Vagina (tissue), 2 donors: ENCODE data around the gene ADGRG3. TPM values are rescaled to one million over a fixed set of nuclear protein-coding genes. Genes with fewer than 3 reads are reported as not detected.

Experiments used
- DNase-seq, 2 donors: peaks; one replicate each; pipeline ENCODE4 v3.0.0-alpha.2; 2017; ENCODE audit errors: extremely low spot score in 2 of 2
- H3K27ac ChIP-seq: fragments of 200-600 bp; sonication (generic); one replicate; pipeline ENCODE4 v1.5.1; 2019
- H3K27me3 ChIP-seq: fragments of 200-600 bp; sonication (generic); one replicate; pipeline ENCODE4 v1.5.1; 2019
- H3K36me3 ChIP-seq, 2 donors: fragments of 200-600 bp; sonication (generic); one replicate each; pipeline ENCODE4 v1.5.1; 2017 to 2019
- H3K4me1 ChIP-seq: fragments of 200-600 bp; sonication (generic); one replicate; pipeline ENCODE4 v1.5.1; 2019
- H3K4me3 ChIP-seq, 2 donors: fragments of 200-600 bp; sonication (generic); 1 replicate in 1 of 2; 2 replicates in 1 of 2; pipeline ENCODE4 v1.5.1; 2016 to 2019
- H3K9me3 ChIP-seq: fragments of 200-600 bp; sonication (generic); one replicate; pipeline ENCODE4 v1.5.1; 2019
- CTCF ChIP-seq, 3 experiments: fragments of 450-650 bp in 2 of 3; fragments of 200-600 bp in 1 of 3; sonication (generic) in 1 of 3; IDR thresholded peaks; one replicate each; pipeline ENCODE4 v1.5.1; 2017 to 2019; ENCODE audit warnings: antibody characterized with exemption in 3 of 3, mild to moderate bottlenecking in 2 of 3, moderate library complexity in 2 of 3
- POLR2A ChIP-seq, 2 donors: fragments of 450-650 bp; IDR thresholded peaks; one replicate each; pipeline ENCODE4 v1.6.1; 2017; ENCODE audit warnings: antibody characterized with exemption in 2 of 2, mild to moderate bottlenecking in 2 of 2, moderate library complexity in 2 of 2
- POLR2AphosphoS5 ChIP-seq, 2 donors: sonication (generic); formaldehyde crosslinking; IDR thresholded peaks; one replicate each; pipeline ENCODE4 v1.9.0; 2017; ENCODE audit warnings: antibody characterized with exemption in 2 of 2, mild to moderate bottlenecking in 2 of 2, low read depth in 1 of 2; ENCODE audit not compliant: insufficient read depth in 1 of 2
- intact Hi-C: fragments of 100-400 bp; cut with DNase I; formaldehyde crosslinking; loops from one replicate; pipeline ENCODE4 v1.15.1; 2023
- total RNA-seq: library from RNA; depleted of rRNA; stranded (reverse); fragments of >200 nt; gene quantifications from one replicate; pipeline ENCODE4 v1.2.3, GENCODE V29; 2016

ADGRG3 gene
- total RNA-seq, 1 donor from 2014 or later = 10.3 TPM

- Histone ChIP-seq H3K4me3 (no peak overlapping the region), H3K27me3 (no peaks in the 10 kb centered on the region), H3K36me3 (no peaks in the 10 kb centered on the region), H3K27ac (no peak overlapping the region), H3K4me1 (no peaks in the 10 kb centered on the region), H3K9me3 (no peaks in the 10 kb centered on the region)
- no peak for TF ChIP-seq CTCF (IDR thresholded peaks at IDR 0.05)
- TF ChIP-seq POLR2A (IDR thresholded peaks at IDR 0.05) = no peak
- no peak for TF ChIP-seq POLR2AphosphoS5 (IDR thresholded peaks at IDR 0.05; ENCODE audit: insufficient read depth in 1 of 2, low read depth in 1 of 2)
- intact Hi-C loops = no loop called here
- DNase-seq = no peak
Measured at GRCh38 chr16:57721356-57722209, 53.5 kb downstream of the ADGRG3 start.

DNA sequence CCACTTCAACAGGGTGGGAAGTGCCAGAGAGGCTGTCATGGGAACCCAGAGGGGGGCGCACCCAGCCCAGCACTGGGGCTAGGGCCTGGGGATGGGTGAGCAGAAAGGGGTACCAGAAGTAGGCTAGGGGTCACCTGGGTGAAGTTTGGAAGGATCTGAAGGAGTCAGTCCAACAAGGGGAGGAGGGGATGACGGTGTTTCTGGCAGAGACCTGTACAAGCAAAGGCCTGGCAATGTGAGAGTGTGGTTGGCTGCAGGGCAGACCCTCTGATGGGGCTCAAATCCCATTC is 54.0 kb downstream of the ADGRG3 start:
- H3K36me3 ChIP-seq = no peaks in the 10 kb centered on the region
- no peak for DNase-seq
- TF ChIP-seq CTCF (IDR thresholded peaks at IDR 0.05) (no peak), POLR2AphosphoS5 (IDR thresholded peaks at IDR 0.05; ENCODE audit: insufficient read depth in 1 of 2, low read depth in 1 of 2) (no peak), POLR2A (IDR thresholded peaks at IDR 0.05) (no peak)
- no peak overlapping the region for H3K27ac ChIP-seq
- H3K4me3 ChIP-seq = no peak overlapping the region
- intact Hi-C loops = no loop called here
- no peaks in the 10 kb centered on the region for H3K27me3 ChIP-seq
- H3K4me1 ChIP-seq = no peaks in the 10 kb centered on the region
- H3K9me3 ChIP-seq = no peaks in the 10 kb centered on the region

- intact Hi-C loops = no loop called here
- H3K36me3 ChIP-seq = no peaks in the 10 kb centered on the region
- no peaks in the 10 kb centered on the region for H3K9me3 ChIP-seq
- H3K4me1 ChIP-seq = no peaks in the 10 kb centered on the region
- no peak overlapping the region for H3K27ac ChIP-seq
- H3K27me3 ChIP-seq = no peaks in the 10 kb centered on the region
- no peak for DNase-seq
- TF ChIP-seq POLR2A (IDR thresholded peaks at IDR 0.05) (no peak), CTCF (IDR thresholded peaks at IDR 0.05) (no peak), POLR2AphosphoS5 (IDR thresholded peaks at IDR 0.05; ENCODE audit: insufficient read depth in 1 of 2, low read depth in 1 of 2) (no peak)
- no peak overlapping the region for H3K4me3 ChIP-seq
Measured at GRCh38 chr16:57722651-57723050, 54.5 kb downstream of the ADGRG3 start.

DNA sequence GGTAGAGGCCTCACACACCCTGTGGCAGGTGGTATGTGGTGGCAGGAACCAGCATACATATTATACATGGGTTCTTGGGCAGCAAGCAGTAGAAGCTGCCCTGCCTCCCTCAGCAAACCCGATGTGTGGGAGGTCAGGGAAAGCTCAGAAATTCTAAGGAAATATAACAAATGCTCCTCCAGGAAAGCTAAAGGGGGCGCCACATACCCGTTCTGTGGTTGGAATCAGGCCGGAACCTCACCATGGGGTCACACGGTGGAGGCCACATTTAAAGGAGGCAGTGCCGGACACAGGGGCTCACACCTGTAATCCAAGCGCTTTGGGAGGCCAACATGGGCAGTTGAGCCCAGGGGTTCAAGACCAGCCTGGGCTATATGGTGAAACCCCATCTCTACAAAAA is 55.1 kb downstream of the ADGRG3 start:
- no peak for DNase-seq
- intact Hi-C loops = no loop called here
- no peak overlapping the region for H3K4me3 ChIP-seq
- no peaks in the 10 kb centered on the region for H3K4me1 ChIP-seq
- H3K27me3 ChIP-seq = no peaks in the 10 kb centered on the region
- TF ChIP-seq CTCF (IDR thresholded peaks at IDR 0.05) (no peak), POLR2AphosphoS5 (IDR thresholded peaks at IDR 0.05; ENCODE audit: insufficient read depth in 1 of 2, low read depth in 1 of 2) (no peak), POLR2A (IDR thresholded peaks at IDR 0.05) (no peak)
- H3K36me3 ChIP-seq = no peaks in the 10 kb centered on the region
- H3K27ac ChIP-seq = no peak overlapping the region
- no peaks in the 10 kb centered on the region for H3K9me3 ChIP-seq

DNA sequence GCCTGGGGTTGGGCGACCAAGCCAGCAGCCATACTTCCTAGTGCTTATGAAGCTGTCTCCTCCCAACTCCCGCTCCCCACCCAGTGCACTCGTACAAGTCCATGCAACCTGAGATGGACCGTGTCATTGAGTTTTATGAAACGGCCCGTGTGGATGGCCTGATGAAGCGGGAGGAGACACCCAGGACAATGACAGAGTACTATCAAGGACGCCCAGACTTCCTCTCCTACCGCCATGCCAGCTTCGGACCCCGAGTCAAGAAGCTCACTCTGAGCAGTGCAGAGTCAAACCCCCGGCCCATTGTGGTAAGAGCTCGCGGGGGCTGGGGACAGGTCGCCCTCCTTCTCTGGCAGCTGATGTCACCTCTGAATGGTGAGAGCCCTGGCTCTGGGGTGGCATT is 56.4 kb downstream of the ADGRG3 start:
- Histone ChIP-seq H3K27ac (no peak overlapping the region), H3K4me1 (no peaks in the 10 kb centered on the region), H3K36me3 (no peaks in the 10 kb centered on the region), H3K9me3 (no peaks in the 10 kb centered on the region), H3K4me3 (no peak overlapping the region), H3K27me3 (no peaks in the 10 kb centered on the region)
- intact Hi-C loops = no loop called here
- TF ChIP-seq POLR2A (IDR thresholded peaks at IDR 0.05) = no peak
- no peak for TF ChIP-seq POLR2AphosphoS5 (IDR thresholded peaks at IDR 0.05; ENCODE audit: insufficient read depth in 1 of 2, low read depth in 1 of 2)
- no peak for TF ChIP-seq CTCF (IDR thresholded peaks at IDR 0.05)
- no peak for DNase-seq
